BJ (cell line): Measurements from ENCODE around the gene AKAP6. TPM values are rescaled to one million over a fixed set of nuclear protein-coding genes. Genes with fewer than 3 reads are reported as not detected.

Experiments
- CTCF ChIA-PET: fragments of 350-600 bp; formaldehyde crosslinking; extraction: SDS; loops from one replicate; lab custom pipeline; 2021; ENCODE audit warnings: antibody characterized with exemption, inconsistent platforms; lab: Yijun Ruan, JAX
- POLR2A ChIA-PET: fragments of 300-600 bp; sonication (Branson Sonifier 250); formaldehyde crosslinking; extraction: SDS; loops from one replicate; lab custom pipeline; 2021; ENCODE audit warnings: antibody characterized with exemption; lab: Charles Lee
- DNase-seq: peaks from one replicate; pipeline ENCODE4 v3.0.0-alpha.2; 2011; ENCODE audit warnings: low read depth
- H3K27me3 ChIP-seq: 2 replicates; pipeline ENCODE4 v1.6.0; 2011; ENCODE audit warnings: low read length; ENCODE audit not compliant: control insufficient read depth, insufficient read depth
- H3K36me3 ChIP-seq: 2 replicates; pipeline ENCODE4 v1.5.1; 2011; ENCODE audit warnings: low read length; ENCODE audit not compliant: control insufficient read depth, insufficient read depth
- H3K4me3 ChIP-seq: 2 replicates; pipeline ENCODE4 v1.5.1; 2011; ENCODE audit warnings: low read depth, mild to moderate bottlenecking, control low read depth, low read length
- CTCF ChIP-seq: IDR thresholded peaks from 2 replicates; pipeline ENCODE4 v1.5.1; 2011; ENCODE audit warnings: low read depth, mild to moderate bottlenecking, control low read depth, inconsistent platforms, low read length, moderate library complexity; ENCODE audit not compliant: insufficient read depth
- polyA plus RNA-seq: library from polyadenylated mRNA; depleted of rRNA; stranded (reverse); fragments of >200 nt; gene quantifications from 2 replicates; pipeline ENCODE4 v1.2.3, GENCODE V29; 2011

The AKAP6 gene
- polyA plus RNA-seq, 1 experiment: 18.5 TPM

- no peak for DNase-seq
- ChIA-PET CTCF (no interaction called here), POLR2A (no interaction called here)
- Histone ChIP-seq H3K36me3 (no peaks in the 10 kb centered on the region), H3K4me3 (no peak overlapping the region), H3K27me3 (no peaks in the 10 kb centered on the region)
- no peak for TF ChIP-seq CTCF
Measured at GRCh38 chr14:32678088-32678487, 349.0 kb downstream of the AKAP6 start.

GRCh38 chr14:32679927-32680612 lies 351.0 kb downstream of the AKAP6 start:
- CTCF ChIA-PET: interaction anchor here (0.8 kb wide), 1 partner anchor 92 kb away, joined by 4 read pairs; no protein-coding TSS in a partner anchor

DNA sequence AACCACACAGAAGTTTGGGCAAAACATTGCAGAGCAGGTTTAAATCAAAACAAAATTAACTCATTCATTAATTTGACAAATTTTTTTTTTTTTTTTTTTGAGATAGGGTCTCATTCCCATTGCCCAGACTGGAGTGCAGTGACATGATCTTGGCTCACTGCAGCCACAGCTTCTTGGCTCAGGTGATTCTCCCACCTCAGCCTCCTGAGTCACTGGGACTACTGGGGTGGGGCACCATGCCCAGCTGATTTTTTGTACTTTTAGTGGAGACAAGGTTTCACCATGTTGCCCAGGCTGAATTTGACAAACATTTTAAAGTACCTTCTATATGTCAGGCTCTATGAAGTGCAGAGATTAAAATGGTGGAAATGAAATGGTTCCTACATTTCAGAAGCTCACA lies 352.5 kb downstream of the AKAP6 start:
- no peak for DNase-seq
- POLR2A ChIA-PET: no interaction called here
- TF ChIP-seq CTCF: no peak
- Histone ChIP-seq H3K27me3 (no peaks in the 10 kb centered on the region), H3K36me3 (no peaks in the 10 kb centered on the region), H3K4me3 (no peak overlapping the region)
- CTCF ChIA-PET: interaction anchor here (0.6 kb wide), 1 partner anchor 9 kb away, joined by 3 read pairs; no protein-coding TSS in a partner anchor

More at GRCh38 chr14:32679927-32680612, 351.0 kb downstream of the AKAP6 start:
- Histone ChIP-seq H3K4me3 (no peak overlapping the region), H3K36me3 (no peaks in the 10 kb centered on the region), H3K27me3 (no peaks in the 10 kb centered on the region)
- no peak for TF ChIP-seq CTCF
- no peak for DNase-seq
- POLR2A ChIA-PET: no interaction called here

- TF ChIP-seq CTCF: no peak
- ChIA-PET POLR2A (no interaction called here), CTCF (no interaction called here)
- Histone ChIP-seq H3K27me3 (no peaks in the 10 kb centered on the region), H3K36me3 (no peaks in the 10 kb centered on the region), H3K4me3 (no peak overlapping the region)
- no peak for DNase-seq
Measured at GRCh38 chr14:32682214-32682613, 353.1 kb downstream of the AKAP6 start.

- H3K4me3 ChIP-seq: no peak overlapping the region
- DNase-seq: no peak
- H3K27me3 ChIP-seq: no peaks in the 10 kb centered on the region
- H3K36me3 ChIP-seq: no peaks in the 10 kb centered on the region
- CTCF ChIA-PET: interaction anchor here (0.7 kb wide), 1 partner anchor 699 kb away, joined by 5 read pairs; no protein-coding TSS in a partner anchor
- no peak for TF ChIP-seq CTCF
- POLR2A ChIA-PET: no interaction called here
Measured at GRCh38 chr14:32683679-32684078, 354.6 kb downstream of the AKAP6 start.
